IMR-90 (cell line): ENCODE results near the gene GLRX3. TPM values are rescaled to one million over a fixed set of nuclear protein-coding genes. Genes with fewer than 3 reads are reported as not detected.

ENCODE experiments used
- ATAC-seq: fragments of 200-7000 bp; cut with Tn5 transposase; 2 replicates; pipeline ENCODE4 v1.9.1; 2020; ENCODE audit warnings: low read depth, mild to moderate bottlenecking, moderate library complexity
- BruUV-seq: library from RNA; stranded (reverse); fragments of 400-500 nt; replicated peaks from 2 replicates; lab custom pipeline; 2021; lab: Mats Ljungman, UMichigan
- CTCF ChIA-PET: fragments of 300-600 bp; formaldehyde crosslinking; extraction: SDS; loops from one replicate; lab custom pipeline; 2021; ENCODE audit warnings: antibody characterized with exemption; lab: Yijun Ruan, JAX
- POLR2A ChIA-PET: fragments of 300-600 bp; sonication (Branson Sonifier 250); formaldehyde crosslinking; loops from one replicate; lab custom pipeline; 2022; ENCODE audit warnings: antibody characterized with exemption; ENCODE audit not compliant: unreplicated experiment; lab: Charles Lee
- DNase-seq: peaks from one replicate; pipeline ENCODE4 v3.0.0; 2013
- H2AFZ ChIP-seq: replicated peaks from 2 replicates; pipeline ENCODE3; 2013; ENCODE audit warnings: low read length, mild to moderate bottlenecking; ENCODE audit not compliant: poor library complexity
- H2AK5ac ChIP-seq: 2 replicates; pipeline ENCODE4 v1.6.1; 2013; ENCODE audit warnings: low read depth, low read length, inconsistent platforms
- H2AK9ac ChIP-seq: replicated peaks from 2 replicates; pipeline ENCODE3; 2013; ENCODE audit warnings: mild to moderate bottlenecking, low read depth, low read length, moderate library complexity; ENCODE audit not compliant: poor library complexity
- H2BK120ac ChIP-seq: 2 replicates; pipeline ENCODE4 v1.6.1; 2013; ENCODE audit warnings: low read depth, low read length, inconsistent platforms
- H2BK15ac ChIP-seq: 3 replicates; pipeline ENCODE4 v1.6.1; 2013; ENCODE audit warnings: low read depth, low read length, inconsistent platforms
- H2BK20ac ChIP-seq: 2 replicates; pipeline ENCODE4 v1.6.1; 2013; ENCODE audit warnings: low read depth, mild to moderate bottlenecking, inconsistent platforms, low read length, moderate library complexity
- H2BK5ac ChIP-seq: 2 replicates; pipeline ENCODE4 v1.6.1; 2013; ENCODE audit warnings: mild to moderate bottlenecking, low read depth, low read length, inconsistent platforms; ENCODE audit not compliant: poor library complexity, severe bottlenecking
- H3K14ac ChIP-seq: replicated peaks from 2 replicates; pipeline ENCODE4 v1.6.1; 2013; ENCODE audit warnings: low read depth, low read length, inconsistent platforms
- H3K18ac ChIP-seq: 2 replicates; pipeline ENCODE4 v1.6.1; 2013; ENCODE audit warnings: low read depth, low read length, control low read depth
- H3K23ac ChIP-seq: 2 replicates; pipeline ENCODE4 v1.6.1; 2013; ENCODE audit warnings: low read depth, low read length, inconsistent platforms
- H3K27ac ChIP-seq: 2 replicates; pipeline ENCODE4 v1.5.1; 2013; ENCODE audit warnings: mild to moderate bottlenecking, control low read depth, low read length; ENCODE audit not compliant: insufficient read depth
- H3K27me3 ChIP-seq: 2 replicates; pipeline ENCODE4 v1.6.1; 2013; ENCODE audit warnings: low read length; ENCODE audit not compliant: control insufficient read depth, insufficient read depth
- H3K36me3 ChIP-seq: 2 replicates; pipeline ENCODE4 v1.6.1; 2013; ENCODE audit warnings: low read length, mixed read lengths; ENCODE audit not compliant: control insufficient read depth, insufficient read depth
- H3K4ac ChIP-seq: 2 replicates; pipeline ENCODE4 v1.6.1; 2013; ENCODE audit warnings: low read depth, low read length, inconsistent platforms
- H3K4me1 ChIP-seq: 2 replicates; pipeline ENCODE4 v1.6.1; 2013; ENCODE audit warnings: low read length, mixed read lengths; ENCODE audit not compliant: control insufficient read depth, insufficient read depth
- H3K4me2 ChIP-seq: 2 replicates; pipeline ENCODE4 v1.6.1; 2013; ENCODE audit warnings: low read depth, mild to moderate bottlenecking, control low read depth, low read length, moderate library complexity
- H3K4me3 ChIP-seq: 2 replicates; pipeline ENCODE4 v1.5.1; 2013; ENCODE audit warnings: low read depth, mild to moderate bottlenecking, control low read depth, low read length, moderate library complexity; ENCODE audit not compliant: insufficient read depth
- H3K56ac ChIP-seq: 2 replicates; pipeline ENCODE4 v1.6.1; 2013; ENCODE audit warnings: low read length, inconsistent platforms; ENCODE audit not compliant: insufficient read depth; ENCODE audit errors: extremely low read depth
- H3K79me1 ChIP-seq, 2 experiments: 2 replicates each; pipeline ENCODE4 v1.6.1; 2013; ENCODE audit warnings: low read length in 2 of 2, inconsistent platforms in 1 of 2, low read depth in 1 of 2
- H3K9ac ChIP-seq: 2 replicates; pipeline ENCODE4 v1.6.1; 2013; ENCODE audit warnings: low read depth, low read length, control low read depth
- H3K9me1 ChIP-seq: 2 replicates; pipeline ENCODE4 v1.6.1; 2013; ENCODE audit warnings: low read length, inconsistent platforms; ENCODE audit not compliant: insufficient read depth
- H3K9me3 ChIP-seq: 2 replicates; pipeline ENCODE4 v1.6.1; 2013; ENCODE audit warnings: low read length; ENCODE audit not compliant: control insufficient read depth, insufficient read depth
- H4K20me1 ChIP-seq: 2 replicates; pipeline ENCODE4 v1.6.1; 2013; ENCODE audit warnings: low read length, inconsistent platforms; ENCODE audit not compliant: insufficient read depth
- H4K5ac ChIP-seq: 2 replicates; pipeline ENCODE4 v1.6.1; 2013; ENCODE audit warnings: mild to moderate bottlenecking, low read depth, low read length, control low read depth
- H4K8ac ChIP-seq, 2 experiments: 2 replicates each; pipeline ENCODE4 v1.6.1; 2013; ENCODE audit warnings: low read depth in 2 of 2, low read length in 2 of 2, control low read depth in 1 of 2, inconsistent platforms in 1 of 2
- H4K91ac ChIP-seq: 2 replicates; pipeline ENCODE4 v1.6.1; 2013; ENCODE audit warnings: low read depth, low read length, inconsistent platforms; ENCODE audit not compliant: insufficient read depth
- CEBPB ChIP-seq: IDR thresholded peaks from 2 replicates; pipeline ENCODE4 v1.6.1; 2012; ENCODE audit warnings: low read depth, low read length, improper control_type of control experiment
- CHD1 ChIP-seq: IDR thresholded peaks from 2 replicates; pipeline ENCODE4 v1.6.1; 2012; ENCODE audit warnings: low read depth, low read length, improper control_type of control experiment
- MAFK ChIP-seq: IDR thresholded peaks from 2 replicates; pipeline ENCODE4 v1.6.1; 2012; ENCODE audit warnings: low read depth, low read length, improper control_type of control experiment
- MAZ ChIP-seq: IDR thresholded peaks from 2 replicates; pipeline ENCODE4 v1.6.1; 2012; ENCODE audit warnings: low read depth, mild to moderate bottlenecking, low read length, improper control_type of control experiment, moderate library complexity, borderline replicate concordance
- MXI1 ChIP-seq: IDR thresholded peaks from 2 replicates; pipeline ENCODE4 v1.6.1; 2012; ENCODE audit warnings: low read depth, mild to moderate bottlenecking, low read length, moderate library complexity, borderline replicate concordance
- NFE2L2 ChIP-seq: fragments of 150-350 bp; IDR thresholded peaks from 2 replicates; pipeline ENCODE4 v1.6.1; 2016; ENCODE audit warnings: low read depth, mild to moderate bottlenecking, low read length
- POLR2A ChIP-seq: IDR thresholded peaks from 2 replicates; pipeline ENCODE4 v1.6.1; 2012; ENCODE audit warnings: mild to moderate bottlenecking, low read depth, low read length
- RAD21 ChIP-seq: IDR thresholded peaks from 2 replicates; pipeline ENCODE4 v1.6.1; 2012; ENCODE audit warnings: low read length, improper control_type of control experiment
- RFX5 ChIP-seq: IDR thresholded peaks from 2 replicates; pipeline ENCODE4 v1.8.0; 2012; ENCODE audit warnings: low read depth, mild to moderate bottlenecking, low read length, moderate library complexity
- WGBS, 2 experiments: methylation state at CpG; one replicate each; pipeline versions ENCODE4 v1.1.5 to v1.1.7; 2013; ENCODE audit warnings: missing lambda C conversion rate in 2 of 2; ENCODE audit not compliant: insufficient read length in 1 of 2; ENCODE audit errors: extremely low coverage in 2 of 2; 5-methylcytosine and 5-hydroxymethylcytosine counted together
- dilution Hi-C: fragments of 300-500 bp; cut with HindIII; formaldehyde crosslinking; loops from one replicate; pipeline ENCODE4 v1.14.3; 2018; ENCODE audit warnings: low sequenced_read_pairs; ENCODE audit not compliant: unreplicated experiment
- in situ Hi-C: fragments of 300-500 bp; cut with MboI; formaldehyde crosslinking; loops from 3 replicates; pipeline ENCODE4 v1.14.3; 2019; ENCODE audit warnings: low sequenced_read_pairs, inconsistent platforms, mixed read lengths
- intact Hi-C: fragments of 100-400 bp; cut with micrococcal nuclease; formaldehyde crosslinking; loops from 2 replicates; pipeline ENCODE4 v1.10.0; 2022
- polyA plus RNA-seq, 3 experiments: library from polyadenylated mRNA; depleted of rRNA; stranded (reverse); fragments of >200 nt; gene quantifications; 2 replicates each; pipeline ENCODE4 v1.2.3, GENCODE V29; 2012; ENCODE audit warnings: low replicate concordance in 1 of 3
- total RNA-seq: library from RNA; depleted of rRNA; stranded (reverse); fragments of >200 nt; gene quantifications from 2 replicates; pipeline ENCODE4 v1.2.3, GENCODE V29; 2012
- TF ChIP-seq, protein P1 (sequence below): fragments of 150-350 bp; IDR thresholded peaks from 2 replicates; pipeline ENCODE4 v1.6.1; 2016; ENCODE audit warnings: low read depth, mild to moderate bottlenecking, low read length, moderate library complexity, borderline replicate concordance
- TF ChIP-seq, protein P2 (sequence below): fragments of 150-350 bp; IDR thresholded peaks from 2 replicates; pipeline ENCODE4 v1.6.1; 2017; ENCODE audit warnings: mild to moderate bottlenecking, antibody characterized with exemption, low read length, low read depth

The GLRX3 gene
- total and polyA plus RNA-seq, 2 of the 4 experiments (the other 2 are of a cell fraction) = 78.7 to 81.7 TPM

DNA sequence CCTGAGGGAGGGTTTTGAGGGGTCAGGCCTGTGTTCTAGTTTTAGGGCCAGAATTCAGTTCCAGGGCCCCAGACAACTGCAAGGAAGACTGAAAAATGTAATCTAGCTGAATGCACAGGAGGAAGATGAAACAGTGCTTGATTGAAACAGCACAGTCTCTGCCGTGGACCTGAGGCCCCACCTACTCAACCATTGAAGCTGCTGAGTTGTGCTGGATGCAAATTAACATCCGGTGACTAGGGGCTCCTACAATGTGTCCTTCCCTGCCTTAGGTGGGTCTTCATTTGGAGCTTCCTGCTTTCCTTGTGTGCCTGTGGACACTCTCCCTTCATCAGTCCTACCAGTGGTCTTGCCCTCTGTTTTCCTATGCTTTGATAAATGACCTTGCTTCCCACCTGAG is 5.7 kb downstream of the GLRX3 start:
- Histone ChIP-seq H3K4me1 (peaks cover 14% of the 10 kb centered on the region), H3K4ac (no peak overlapping the region), H2BK15ac (no peak overlapping the region), H3K36me3 (peaks cover 13% of the 10 kb centered on the region), H3K23ac (no peak overlapping the region), H2BK120ac (no peak overlapping the region), H3K27ac (no peak overlapping the region), H2AK9ac (no peak overlapping the region), H3K14ac (no peak overlapping the region), H4K5ac (no peak overlapping the region), H2BK5ac (no peak overlapping the region), H4K91ac (no peak overlapping the region), H3K27me3 (no peaks in the 10 kb centered on the region), H3K56ac (no peak overlapping the region), H3K79me1 (peaks cover 18 to 52% of the 10 kb centered on the region in 2 experiments; a peak in 3 of 4 replicates), H3K4me2 (no peak overlapping the region), H3K9me1 (peaks cover 18% of the 10 kb centered on the region; the same call in 1 of the 2 replicates), H2AFZ (no peak overlapping the region), H3K9ac (no peak overlapping the region), H4K20me1 (peaks cover 59% of the 10 kb centered on the region), H2BK20ac (no peak overlapping the region), H4K8ac (no peak overlapping the region), H3K18ac (no peak overlapping the region), H3K9me3 (no peaks in the 10 kb centered on the region), H2AK5ac (no peak overlapping the region), H3K4me3 (no peak overlapping the region)
- DNase-seq = no peak
- no peak for ATAC-seq
- TF ChIP-seq RAD21 (no peak), MAZ (no peak), POLR2A (no peak), MAFK (no peak), NFE2L2 (no peak), CEBPB (no peak), RFX5 (no peak), MXI1 (no peak), CHD1 (no peak)
- TF ChIP-seq, protein P1, sequence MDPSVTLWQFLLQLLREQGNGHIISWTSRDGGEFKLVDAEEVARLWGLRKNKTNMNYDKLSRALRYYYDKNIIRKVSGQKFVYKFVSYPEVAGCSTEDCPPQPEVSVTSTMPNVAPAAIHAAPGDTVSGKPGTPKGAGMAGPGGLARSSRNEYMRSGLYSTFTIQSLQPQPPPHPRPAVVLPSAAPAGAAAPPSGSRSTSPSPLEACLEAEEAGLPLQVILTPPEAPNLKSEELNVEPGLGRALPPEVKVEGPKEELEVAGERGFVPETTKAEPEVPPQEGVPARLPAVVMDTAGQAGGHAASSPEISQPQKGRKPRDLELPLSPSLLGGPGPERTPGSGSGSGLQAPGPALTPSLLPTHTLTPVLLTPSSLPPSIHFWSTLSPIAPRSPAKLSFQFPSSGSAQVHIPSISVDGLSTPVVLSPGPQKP = no peak
- TF ChIP-seq, protein P2, sequence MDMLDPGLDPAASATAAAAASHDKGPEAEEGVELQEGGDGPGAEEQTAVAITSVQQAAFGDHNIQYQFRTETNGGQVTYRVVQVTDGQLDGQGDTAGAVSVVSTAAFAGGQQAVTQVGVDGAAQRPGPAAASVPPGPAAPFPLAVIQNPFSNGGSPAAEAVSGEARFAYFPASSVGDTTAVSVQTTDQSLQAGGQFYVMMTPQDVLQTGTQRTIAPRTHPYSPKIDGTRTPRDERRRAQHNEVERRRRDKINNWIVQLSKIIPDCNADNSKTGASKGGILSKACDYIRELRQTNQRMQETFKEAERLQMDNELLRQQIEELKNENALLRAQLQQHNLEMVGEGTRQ = no peak
- ChIA-PET POLR2A (no interaction called here), CTCF (interaction anchor here (0.8 to 1.2 kb wide), 2 partner anchors 14 to 32 kb away, joined by 3 to 5 read pairs; partner anchors contain the start of gene C10orf143)
- in situ Hi-C loops (no loop called here), intact Hi-C loops (no loop called here), dilution Hi-C loops (no loop called here)
- BruUV-seq = no TSS peak
- no CpG with 5 or more reads among the region's 2 CpGs for WGBS, 2 experiments
